DMS114 treated with DMSO at 0.1 percent for 48 hours (cell line): ENCODE data around the gene MYRF.
A peak's percentile ranks its signal among the peaks of the same experiment; 100 is the strongest.

Source experiments
- DNase-seq: peaks from one replicate; lab custom pipeline; 2025; ENCODE audit not compliant: unreplicated experiment; lab: John Stamatoyannopoulos, UW

The MYRF gene

GRCh38 chr11:61774411-61774810 is 22.0 kb downstream of the MYRF start:
- no peak for DNase-seq

- DNase-seq: no peak
These were observed 22.7 kb downstream of the MYRF start for GRCh38 chr11:61775106-61775505.

DNA sequence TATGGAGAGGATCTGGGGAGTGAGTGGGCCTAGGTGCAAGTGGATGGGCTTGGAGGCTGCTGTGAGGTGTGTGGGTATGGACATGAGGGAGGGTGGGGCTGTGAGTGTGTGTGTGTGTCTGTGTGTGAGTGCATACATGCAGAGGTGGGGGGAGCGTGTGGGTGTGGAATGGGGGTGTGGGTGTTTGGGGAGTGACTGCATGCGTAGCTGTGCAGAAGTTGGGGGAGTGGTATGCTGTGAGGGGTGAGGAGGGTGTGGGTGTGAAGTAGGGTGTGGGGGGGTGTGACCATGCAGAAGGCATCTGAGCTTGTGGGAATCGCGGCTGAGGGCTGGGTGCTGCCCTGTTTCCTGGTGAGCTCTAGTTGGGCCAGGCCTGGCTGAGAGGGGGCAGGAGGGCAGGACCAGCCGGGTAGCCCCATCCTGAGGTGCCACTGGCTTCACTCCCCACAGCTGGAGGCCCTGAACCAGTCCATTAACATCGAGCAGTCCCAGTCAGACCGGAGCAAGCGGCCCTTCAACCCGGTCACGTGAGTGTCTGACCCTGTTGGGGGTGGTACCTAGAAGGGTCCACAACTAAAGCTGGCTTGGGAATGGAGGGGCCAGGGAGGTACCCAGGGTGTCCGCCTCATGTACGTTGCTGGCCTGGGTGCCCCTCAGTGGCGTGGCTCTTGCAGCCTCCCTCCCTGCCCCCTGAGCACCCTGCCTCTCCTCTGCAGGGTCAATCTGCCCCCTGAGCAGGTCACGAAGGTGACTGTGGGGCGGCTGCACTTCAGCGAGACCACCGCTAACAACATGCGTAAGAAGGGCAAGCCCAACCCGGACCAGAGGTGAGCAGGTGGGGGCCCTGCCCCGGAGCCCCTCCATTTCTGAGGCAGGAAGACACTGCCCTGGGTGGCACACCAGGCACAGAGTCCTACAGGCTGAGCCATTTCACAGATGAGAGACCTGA is 23.4 kb downstream of the MYRF start:
- no peak for DNase-seq

DNA sequence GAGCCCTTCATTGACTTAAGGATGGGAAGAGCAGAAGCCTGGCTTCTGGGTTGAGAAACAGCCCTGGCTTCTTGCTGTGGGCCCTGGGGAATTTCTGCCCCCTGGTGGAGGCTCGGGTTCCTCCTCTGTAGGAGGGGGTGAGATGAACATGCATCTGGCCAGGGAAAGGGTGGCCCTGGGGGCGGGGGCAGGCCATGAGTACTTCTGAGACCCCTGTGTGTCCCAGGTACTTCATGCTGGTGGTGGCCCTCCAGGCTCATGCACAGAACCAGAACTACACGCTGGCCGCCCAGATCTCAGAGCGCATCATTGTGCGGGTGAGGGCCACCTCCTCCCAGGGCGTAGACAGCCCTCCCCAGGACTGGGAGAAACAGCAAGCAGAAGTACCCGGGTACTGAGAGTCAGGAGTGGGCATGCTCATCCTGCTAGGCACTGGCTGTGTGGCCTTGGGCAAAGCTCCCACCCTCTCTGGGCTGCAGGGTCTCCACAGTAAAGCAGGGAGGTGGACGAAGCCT is 24.2 kb downstream of the MYRF start:
- peak; percentile 35 for DNase-seq

GRCh38 chr11:61777234-61778090 is 25.0 kb downstream of the MYRF start:
- DNase-seq: no peak

DNA sequence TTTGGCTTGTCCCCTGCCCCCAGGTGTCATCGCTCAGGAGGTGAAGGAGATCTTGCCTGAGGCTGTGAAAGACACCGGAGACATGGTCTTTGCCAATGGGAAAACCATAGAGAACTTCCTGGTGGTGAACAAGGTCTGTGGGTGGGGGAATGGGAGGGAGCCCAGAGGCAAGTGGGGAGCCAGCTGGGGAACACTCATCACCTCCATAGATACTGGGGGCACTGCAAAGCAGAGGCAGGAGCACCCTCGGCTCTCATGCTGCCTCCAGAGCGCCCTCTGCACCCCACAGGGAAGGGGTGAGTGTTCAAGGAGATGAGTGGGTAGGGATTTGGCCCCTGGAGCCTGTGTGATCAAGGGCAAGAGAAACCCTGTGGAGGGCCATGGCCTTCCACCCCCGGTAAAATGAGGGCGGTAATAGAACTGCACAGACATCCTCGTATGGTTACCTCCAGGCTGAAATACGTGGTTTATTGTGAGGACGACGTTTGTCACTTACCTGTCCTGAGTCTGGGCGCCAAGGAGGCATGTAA is 26.0 kb downstream of the MYRF start:
- DNase-seq: no peak

GRCh38 chr11:61778920-61779650 is 26.6 kb downstream of the MYRF start:
- no peak for DNase-seq

DNA sequence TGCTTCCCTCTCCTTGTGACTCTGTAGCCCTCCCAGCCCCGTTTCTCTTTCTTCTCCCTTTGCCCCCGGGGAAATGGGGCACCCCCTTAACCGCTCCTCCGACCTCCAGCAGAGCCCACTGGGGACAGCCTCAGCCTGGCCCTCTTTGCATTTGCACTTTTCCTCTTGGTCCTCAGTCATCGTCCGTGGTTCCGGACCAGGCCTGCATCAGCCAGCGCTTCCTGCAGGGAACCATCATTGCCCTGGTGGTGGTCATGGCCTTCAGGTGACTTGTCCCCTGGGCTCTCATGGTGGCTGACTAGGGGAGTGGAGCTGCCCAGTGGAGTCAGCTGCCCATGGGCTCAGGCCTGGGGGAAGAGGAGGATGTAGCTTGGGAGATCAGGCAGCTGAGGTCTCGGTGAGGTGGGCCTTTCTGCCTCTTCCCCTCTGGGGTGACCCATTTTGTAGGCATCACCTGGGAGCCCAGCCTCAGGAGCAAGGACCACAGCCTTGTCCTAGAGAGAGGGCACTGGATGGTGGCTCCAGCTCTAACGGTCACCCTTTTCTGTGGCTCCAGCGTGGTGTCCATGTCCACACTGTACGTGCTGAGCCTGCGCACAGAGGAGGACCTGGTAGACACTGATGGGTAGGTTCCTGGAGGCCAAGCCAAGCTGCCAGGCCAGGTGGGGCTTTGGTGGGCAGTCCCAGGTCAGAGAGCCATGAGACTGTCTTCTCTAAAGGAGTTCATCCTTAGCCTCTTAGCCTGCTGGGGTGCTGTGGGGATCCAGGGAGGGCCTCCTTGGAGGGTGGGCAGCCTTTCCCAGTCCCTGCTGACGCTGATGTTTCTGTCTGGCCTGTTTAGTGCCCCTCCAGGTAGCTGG is 27.5 kb downstream of the MYRF start:
- no peak for DNase-seq

DNA sequence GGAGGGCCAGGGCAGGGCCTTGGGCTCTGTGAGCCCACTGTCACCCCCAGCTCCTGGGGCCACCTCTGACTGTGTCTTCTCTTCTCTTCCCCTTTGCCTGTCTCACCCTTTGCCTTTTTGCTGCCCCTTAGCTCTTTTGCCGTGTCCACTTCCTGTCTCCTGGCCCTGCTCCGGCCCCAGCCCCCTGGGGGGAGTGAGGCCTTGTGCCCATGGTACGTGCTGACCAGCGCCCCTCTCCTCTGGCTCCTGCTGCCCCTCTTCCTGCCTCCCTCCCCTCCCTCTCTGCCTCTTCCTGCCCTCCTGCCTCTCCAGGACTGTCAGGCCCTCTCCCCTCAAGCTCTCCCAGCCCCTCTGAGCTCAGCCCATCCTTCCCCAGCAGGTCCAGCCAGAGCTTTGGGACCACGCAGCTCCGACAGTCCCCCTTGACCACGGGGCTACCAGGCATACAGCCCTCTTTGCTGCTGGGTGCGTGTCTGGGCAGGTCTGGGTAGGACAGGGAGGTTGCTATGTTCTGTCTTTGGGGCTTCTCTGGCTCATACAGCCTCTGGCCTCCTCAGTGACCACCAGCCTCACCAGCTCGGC is 28.2 kb downstream of the MYRF start:
- no peak for DNase-seq

DNA sequence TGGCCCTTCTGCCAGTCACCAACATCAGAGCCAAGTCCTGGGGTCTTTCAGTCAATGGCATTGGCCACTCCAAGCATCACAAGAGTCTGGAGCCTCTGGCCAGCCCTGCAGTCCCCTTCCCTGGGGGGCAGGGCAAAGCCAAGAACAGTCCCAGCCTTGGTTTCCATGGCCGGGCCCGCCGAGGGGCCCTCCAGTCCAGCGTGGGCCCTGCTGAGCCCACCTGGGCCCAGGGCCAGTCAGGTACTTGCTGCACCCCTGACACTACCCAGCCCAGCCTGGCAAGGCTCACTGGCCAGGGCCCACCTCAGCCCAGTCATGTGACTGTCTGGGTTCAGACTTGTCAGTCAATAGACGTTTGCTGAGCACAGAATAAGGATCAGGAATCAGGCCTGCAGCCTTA is 29.1 kb downstream of the MYRF start:
- no peak for DNase-seq

- DNase-seq: no peak
These were observed 29.9 kb downstream of the MYRF start for GRCh38 chr11:61782299-61782698.

- no peak for DNase-seq
These were observed 30.4 kb downstream of the MYRF start for GRCh38 chr11:61782841-61783240.

- no peak for DNase-seq
These were observed 31.5 kb downstream of the MYRF start for GRCh38 chr11:61783717-61784505.

- DNase-seq: no peak
These were observed 32.0 kb downstream of the MYRF start for GRCh38 chr11:61784506-61784805.

- no peak for DNase-seq
These were observed 33.5 kb downstream of the MYRF start for GRCh38 chr11:61785837-61786402.

DNA sequence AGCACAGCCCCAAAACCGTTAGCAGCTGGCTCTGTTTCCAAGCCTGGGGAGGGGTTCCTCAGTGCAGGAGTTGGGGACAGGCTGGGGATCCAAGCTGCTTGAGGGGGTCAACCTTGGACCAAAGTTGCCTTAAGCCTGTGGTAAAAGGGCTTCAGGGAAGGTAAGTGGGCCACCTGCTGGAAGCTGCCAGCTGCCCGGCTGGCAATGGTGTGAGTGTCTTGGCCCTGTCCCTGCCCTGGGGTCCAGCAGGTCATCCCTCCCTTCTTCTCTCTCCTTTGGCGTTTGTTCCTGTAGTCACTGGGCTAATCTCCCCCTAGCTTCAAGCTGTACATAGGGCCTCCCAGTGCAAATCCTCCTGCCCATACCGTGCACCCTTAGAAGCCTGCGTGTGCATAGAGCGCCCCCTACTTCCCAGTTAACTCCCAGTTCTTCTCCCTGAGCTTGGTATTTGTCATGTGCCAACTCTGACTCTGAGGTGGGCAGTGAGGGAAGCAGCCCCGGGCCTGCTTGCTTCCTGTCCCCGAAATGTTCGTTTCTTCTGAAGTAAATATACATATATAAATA is 35.6 kb downstream of the MYRF start:
- DNase-seq: peak; percentile 38

DNA sequence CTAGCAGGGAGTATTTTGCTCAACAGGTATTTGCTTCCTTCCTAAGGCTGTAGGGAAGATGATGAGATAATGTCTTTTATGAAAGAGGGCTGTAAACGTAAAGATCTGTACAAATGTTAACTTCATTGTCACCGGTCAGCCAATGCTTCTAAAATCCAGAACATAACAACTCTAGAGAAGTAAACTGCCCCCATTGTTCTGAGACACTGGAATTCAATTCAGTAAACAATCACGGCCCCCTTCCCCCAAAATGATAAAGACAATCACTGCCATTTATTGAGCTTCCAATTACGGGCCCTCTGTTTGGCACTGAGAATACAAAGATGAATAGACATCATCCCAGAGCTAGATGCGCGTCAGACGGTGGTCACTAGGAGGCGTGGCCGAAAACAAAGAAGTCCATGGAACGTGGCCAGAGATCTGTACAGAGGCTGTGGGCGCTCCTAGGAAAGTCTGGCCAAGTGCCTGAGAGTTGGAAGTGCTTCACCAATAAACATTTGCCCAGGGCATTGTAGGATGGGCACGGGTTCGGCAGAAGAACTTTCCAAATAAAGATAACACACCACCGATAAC is 39.4 kb downstream of the MYRF start:
- DNase-seq: peak; percentile 53
